HG02884 (cell line): ENCODE measurements around the gene PKD1L1.

Experiments used
- ATAC-seq: cut with Tn5 transposase; IDR thresholded peaks from one replicate; pipeline ENCODE4 v1.9.1; 2021; ENCODE audit warnings: mild to moderate bottlenecking, moderate library complexity; ENCODE audit not compliant: unreplicated experiment

Gene PKD1L1

DNA sequence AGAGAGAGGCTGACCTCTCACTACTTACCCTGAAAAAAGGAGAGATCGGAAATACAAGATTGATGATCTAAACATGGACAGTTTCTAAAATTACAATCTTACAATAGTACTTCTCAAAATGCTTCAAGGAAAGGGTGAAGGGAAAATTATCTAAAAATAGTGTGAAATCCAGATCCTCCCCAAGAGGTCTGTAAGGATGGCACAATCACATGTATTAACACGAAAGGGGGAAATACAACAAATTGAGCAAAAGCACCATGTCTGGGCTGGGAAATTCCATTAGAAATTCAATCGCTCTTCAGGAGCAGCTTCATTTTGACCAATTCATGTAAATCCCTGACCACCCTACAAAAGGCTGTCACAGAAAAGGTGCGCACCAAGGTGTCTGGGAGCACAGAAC lies 67.0 kb downstream of the PKD1L1 start:
- ATAC-seq = no peak

- no peak for ATAC-seq
Measured at GRCh38 chr7:47878662-47879061, 69.6 kb downstream of the PKD1L1 start.

GRCh38 chr7:47877336-47877735 lies 70.9 kb downstream of the PKD1L1 start:
- ATAC-seq = no peak

DNA sequence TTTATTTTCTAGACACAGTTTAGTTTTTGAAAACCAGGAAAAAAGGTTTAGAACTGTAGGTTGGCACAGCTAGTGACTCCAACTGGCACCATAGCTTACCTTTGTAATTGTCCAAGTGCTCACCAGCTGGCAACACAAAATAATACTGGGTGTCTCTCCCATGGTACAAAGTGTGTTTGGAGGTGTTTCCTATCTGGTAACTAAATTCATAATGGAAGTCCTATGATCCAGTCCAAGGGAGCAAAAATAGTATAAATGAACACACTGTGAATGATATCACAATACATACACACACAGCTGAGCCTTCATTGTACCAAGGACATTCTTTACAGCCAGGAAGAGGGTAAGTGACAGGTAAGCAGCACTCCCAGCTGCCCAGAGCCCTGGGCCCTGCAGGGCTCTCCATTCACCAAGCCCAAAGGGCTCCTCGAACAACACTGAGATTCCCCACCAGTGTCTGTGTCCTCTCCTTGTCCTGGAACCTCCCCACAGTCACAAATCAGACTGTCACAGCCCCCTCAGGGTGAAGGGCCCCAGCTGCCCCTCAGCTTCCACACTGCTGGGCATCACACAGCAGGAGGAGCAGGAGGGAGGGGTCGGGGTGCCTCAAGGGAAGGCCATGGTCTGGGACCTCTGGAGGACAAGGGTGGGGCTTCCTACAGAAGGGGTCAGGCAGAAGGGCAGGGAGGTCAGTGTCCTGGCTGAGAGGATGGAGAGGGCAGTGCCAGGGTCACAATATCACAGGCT lies 72.1 kb downstream of the PKD1L1 start:
- ATAC-seq = no peak

DNA sequence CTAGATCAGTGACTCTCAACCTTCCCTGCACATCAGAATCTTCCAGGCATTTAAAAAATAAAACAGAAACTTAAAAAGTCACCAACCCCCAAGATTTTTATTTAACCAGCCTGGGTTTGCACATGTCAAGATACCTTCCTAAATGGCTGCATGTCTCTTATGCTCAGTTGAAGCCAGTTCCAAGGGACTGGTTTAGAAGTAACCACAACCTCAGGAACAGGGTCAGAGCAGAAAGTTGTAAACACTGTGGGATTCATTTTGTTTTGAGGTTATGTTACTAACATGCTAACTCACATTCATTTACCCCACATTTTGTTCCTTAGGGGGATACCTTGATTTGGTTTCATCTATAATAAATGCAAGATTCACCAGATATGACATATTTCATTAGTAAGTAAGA lies 72.9 kb downstream of the PKD1L1 start:
- no peak for ATAC-seq

DNA sequence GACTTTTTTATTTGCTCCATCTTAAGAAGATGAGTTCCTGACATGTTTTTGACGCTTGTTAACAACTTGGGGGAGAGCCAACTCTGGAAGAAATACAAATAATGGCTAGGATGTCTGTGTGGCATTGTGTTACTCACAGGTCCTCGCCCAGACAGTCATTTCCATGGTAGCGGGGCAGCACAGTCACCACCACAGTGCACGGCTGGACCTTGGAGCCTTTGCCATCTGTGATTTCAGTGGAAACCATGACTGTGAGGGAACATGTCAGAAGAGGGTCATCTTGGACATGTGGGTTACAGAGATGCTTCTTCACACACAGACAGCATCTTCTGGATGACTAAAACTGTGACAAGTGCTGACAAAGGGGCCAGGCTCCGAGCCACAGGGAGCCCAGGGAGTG lies 74.5 kb downstream of the PKD1L1 start:
- ATAC-seq = no peak

DNA sequence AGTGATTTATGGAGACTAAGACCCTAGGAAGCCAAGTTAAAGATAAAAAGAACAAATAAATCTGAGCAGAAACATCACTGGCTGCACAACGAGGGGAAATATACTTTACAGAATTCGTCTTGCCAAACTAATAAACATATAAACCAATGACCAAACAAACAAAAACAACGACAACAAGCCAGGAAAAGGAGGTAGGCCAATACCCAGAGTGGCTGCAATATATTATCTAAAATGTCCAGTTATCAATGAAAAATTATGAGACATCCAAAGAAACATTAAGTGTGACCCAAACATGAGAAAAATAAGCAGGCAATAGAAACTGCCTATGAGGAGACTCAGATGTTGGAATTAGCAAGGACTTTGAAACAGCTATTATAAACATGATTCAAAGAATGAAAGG lies 81.0 kb downstream of the PKD1L1 start:
- ATAC-seq = no peak

DNA sequence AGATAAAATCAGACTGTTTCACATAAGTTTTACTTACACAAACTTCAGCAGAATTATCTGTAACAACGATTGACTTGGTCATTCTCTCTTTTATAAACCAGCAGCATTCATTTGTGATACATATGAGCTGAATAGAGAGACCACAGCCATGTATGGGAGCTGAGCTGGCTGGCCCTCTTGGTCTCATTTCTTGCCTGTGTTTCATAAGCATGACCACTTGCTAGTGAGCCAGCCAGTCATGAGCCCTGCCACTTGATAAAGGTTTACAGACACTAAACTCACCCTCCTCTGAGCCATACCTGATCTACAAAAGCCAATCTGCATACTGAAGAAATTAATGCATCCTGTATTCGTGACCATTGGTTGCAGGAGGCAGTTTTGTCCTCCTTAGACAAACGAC lies 82.1 kb downstream of the PKD1L1 start:
- no peak for ATAC-seq

DNA sequence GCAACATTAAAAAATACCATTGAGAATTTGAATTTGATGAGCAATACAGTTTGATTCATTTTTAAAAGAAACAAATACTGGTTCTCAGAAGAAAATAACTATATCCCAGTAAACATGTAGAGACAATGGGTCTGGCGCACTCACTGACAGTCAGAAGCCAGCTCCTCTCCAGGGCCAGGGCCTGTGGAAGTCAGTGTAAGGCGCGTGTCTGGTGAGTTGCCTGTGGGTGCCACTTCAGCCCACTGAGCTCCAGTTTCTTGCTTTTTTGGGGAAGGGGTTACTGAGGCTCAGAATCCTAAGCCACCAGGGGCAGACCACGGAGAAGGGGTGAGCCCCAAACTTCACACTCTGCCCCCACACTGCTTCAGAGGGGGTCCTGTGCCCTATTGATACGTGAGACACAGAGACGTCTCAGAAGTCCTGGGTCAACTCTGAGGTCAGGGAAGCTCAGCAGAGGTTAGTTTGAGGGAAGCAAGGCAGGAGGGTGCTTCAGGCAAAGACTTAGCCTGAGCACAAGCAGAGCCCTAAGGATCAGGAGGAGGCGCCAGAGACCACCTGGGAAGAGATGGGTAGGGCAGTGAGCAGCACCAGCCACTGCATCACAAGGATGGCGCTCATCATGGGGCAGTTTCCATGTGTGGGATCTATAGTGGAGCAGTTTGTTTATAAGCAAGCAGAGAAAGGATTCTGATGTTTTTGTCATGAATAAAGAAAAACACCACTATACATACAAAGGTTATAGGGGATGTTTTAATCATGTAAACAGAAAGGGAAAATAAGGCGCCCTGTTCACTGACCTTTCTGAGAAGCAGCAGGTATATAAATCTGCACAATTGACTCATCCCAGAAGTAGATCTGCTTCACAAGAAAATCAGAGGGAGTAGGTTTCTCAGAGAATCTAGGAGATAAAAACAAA lies 95.7 kb downstream of the PKD1L1 start:
- no peak for ATAC-seq

GRCh38 chr7:47847207-47847606 lies 101.1 kb downstream of the PKD1L1 start:
- no peak for ATAC-seq

- no peak for ATAC-seq
Measured at GRCh38 chr7:47846138-47846836, 102.0 kb downstream of the PKD1L1 start.

DNA sequence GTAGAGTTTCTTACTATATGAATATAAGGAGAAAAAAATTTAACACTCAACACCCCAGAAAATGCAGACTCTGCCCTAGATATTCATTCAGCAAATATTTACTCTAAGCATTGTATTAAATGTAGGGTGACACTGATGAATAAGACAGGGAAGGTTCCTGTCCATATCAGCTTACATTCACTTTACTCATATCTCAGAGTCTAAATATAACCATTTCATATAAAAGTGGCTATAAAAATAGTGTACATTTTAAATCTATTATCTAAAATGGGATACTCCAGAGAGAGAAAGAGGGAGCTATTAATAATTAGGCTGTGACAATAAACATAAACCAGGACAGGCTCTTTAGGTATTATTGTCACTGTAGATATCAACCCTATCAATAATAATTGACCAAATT lies 104.0 kb downstream of the PKD1L1 start:
- ATAC-seq = no peak

DNA sequence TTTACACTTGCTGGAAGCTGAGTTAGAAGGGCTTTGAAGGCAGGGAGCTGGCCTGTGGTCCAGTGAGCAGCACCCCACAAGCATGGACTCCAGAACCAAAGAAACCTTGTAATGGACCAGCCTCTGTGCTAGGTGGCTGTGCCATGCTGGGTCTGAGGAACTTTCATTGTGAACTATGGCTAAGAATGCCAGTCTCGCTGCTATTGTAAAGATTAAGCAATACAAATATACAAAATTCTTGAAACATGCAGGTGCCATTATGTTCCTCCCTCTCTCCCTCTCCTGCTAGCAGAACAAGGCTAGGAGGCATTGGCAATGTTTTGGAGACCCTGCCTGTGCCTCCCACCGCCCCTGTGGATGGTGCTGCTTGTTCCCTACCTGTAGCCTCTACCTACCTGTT lies 105.0 kb downstream of the PKD1L1 start:
- ATAC-seq = no peak

DNA sequence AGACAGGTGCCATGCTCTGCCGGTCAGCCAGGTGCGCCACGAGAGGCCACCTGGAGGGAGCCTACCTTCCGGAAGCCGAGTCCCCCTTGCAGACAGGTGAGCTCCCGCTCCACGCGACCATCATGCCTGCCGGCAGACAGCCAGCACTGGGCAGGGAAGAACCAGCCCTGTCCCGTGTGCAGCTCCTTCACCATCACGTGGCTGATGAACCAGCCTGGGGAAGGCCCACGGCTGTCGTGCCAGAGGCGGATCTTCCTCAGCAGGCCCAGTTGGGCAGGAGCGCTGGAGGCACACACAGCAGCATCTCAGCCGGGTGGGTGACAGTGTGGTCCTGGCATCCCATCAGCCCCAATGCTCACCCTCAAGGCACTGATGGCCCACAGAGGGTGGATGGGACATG lies 108.9 kb downstream of the PKD1L1 start:
- ATAC-seq = no peak

DNA sequence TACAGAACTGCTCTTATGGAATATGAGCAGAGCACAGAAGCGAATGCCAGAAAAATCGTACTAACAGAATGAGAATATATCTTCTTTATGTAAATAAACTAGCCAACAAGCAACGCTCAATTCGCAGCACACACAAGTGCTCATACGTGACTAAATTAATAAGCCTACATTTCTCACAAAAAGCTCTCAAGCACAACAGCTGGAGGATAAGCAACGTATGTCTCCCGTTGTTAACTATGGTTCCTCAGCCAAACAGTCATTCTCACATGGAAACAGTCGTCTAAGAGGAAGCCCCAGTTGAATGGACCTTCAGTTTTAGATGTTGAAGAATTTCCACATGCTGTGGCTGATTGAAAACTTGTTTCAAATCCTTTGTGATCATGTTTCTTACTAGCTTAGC lies 110.4 kb downstream of the PKD1L1 start:
- ATAC-seq = no peak

DNA sequence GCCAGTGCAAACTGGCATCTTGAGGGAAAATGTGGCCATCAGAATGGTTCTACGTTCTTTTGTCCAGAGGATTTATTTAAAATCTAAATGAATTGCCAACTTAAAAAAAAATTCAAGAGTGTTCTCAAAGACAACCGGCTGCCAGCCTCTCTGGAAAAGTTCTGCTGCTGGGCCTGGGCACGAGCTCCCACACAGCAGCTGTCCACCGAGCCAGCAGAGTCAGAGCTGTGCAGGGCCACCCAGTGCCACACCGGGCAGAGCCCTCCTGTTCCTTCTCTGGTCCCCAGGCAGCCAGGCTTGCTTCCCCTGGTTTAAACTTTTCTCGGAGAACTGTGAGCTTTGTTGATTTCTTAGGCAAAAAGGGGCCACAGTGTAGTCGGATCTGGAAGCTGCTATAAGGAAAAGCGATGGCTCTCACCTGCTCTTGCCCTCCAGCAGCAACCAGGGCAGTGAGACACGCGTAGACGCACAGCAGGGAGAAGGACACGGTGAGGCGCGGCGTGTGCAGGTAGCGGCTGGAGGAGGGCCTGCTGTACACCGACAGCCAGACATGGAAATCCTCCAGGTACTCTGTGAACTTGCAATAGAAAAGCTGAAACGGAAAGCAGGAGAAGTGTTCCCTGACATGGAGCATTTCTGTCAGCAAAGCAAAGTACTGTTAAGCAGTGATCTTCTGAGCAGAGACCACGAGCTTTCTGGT lies 111.6 kb downstream of the PKD1L1 start:
- ATAC-seq = no peak

DNA sequence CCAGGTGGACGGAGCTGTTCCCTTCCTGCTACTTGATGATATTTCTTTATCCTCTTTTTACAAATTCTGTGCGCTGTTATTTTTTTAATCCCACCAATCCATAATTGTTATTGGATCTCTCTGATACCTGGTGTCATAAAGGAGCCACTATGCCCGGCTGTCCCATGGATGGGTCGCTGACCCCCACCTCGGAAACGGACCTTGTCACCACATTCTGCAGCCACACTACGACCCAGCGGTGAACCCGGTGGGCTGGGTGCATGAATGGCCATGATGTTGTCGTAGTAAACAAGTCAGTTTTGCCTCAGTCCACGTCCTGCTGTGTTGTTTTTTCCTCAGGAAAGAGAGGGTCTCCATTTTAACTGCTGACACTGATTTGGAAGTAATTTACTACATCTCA lies 112.2 kb downstream of the PKD1L1 start:
- no peak for ATAC-seq

DNA sequence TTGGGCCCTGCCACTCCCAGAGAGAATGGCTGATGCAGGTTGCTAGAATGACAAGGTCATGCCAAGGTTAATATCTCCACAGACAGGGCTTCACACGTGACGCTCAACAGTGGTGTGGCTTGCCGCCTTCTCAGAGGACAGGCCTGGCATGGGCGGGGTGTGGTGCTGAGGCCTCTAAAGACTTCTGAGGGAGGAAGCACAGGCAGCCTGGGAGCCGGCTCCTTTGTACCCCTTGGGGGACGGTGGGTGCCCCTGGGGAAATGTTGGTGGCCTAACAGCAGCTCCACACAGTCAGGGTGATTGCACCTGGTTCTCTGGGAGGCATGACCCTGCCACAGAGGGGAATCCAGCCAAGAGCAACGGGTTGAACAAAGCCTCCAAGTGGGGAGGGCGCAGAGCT lies 115.1 kb downstream of the PKD1L1 start:
- no peak for ATAC-seq

DNA sequence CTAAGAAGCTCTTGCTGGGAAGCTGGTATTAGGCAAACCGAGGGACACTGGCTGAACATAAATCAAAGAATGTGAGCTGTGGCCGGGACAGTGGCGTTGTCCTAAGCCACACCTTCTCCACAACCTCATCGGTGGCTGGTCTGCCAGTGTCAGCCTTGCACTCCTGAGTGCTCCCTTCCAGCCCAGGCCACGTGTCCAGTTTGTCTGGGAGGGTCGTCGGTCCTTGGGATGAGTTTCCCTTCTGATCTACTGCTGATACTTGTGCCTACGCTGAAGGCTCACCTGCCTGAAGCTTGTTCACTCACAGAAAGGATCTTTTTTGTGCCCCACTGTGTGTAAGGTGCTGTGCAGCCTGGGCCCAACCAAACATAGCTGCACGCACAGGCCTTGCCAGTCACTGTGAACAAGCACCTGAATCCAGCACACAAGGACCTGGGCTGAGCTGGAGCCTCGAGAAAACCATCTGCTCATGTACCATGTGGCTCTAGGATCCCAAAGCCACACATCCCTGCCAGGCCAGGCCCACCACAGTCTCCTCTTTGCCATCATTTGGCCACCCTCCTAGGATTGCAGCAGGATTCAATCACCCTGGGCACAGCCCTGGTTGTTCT lies 116.1 kb downstream of the PKD1L1 start:
- no peak for ATAC-seq

DNA sequence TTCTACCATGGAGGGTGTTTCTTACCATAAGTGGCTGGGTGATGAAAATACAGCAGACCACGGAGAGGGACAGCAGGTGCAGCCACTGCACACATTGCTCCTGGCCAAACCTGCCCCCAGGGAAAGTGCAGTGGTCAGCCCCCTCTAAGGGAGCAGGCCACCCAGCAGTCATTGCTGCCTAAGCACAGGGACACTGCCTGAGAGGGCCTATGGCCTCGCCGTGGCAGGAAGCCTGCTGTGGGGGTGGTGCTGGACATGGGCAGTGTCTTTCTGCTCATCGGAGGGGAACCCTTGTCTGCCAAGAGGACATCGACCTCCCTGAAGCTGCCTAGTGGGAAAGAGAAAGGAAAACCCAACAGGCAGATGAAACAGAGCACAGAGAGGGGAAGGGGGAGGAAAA lies 118.3 kb downstream of the PKD1L1 start:
- ATAC-seq = no peak

DNA sequence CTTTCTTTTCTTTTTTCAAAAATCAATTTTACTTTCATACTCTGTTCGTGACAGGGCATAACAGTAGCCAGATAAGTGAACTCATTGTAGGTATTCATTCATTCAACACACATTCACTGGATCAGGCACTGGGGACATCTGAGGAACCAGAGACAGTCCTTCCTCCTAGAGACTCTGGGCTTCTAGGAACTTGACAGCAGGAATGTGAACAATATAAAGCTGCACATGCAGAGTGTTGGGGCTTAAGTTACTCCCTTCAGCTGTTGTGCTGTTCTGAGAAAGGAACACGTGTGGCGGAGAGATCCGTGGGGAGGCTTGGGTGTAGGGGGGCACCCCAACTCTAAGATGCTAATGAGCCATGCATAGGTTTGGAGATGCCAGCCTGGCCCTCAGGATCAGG lies 120.4 kb downstream of the PKD1L1 start:
- ATAC-seq = no peak
